HG02970 (cell line): ENCODE results near the gene PIGH.
"Not testable (repeated sequence)": the region's sequence is repeated elsewhere in the genome, so short reads cannot be mapped to it uniquely, and the experiment has no call there.

Experiments
- ATAC-seq: cut with Tn5 transposase; IDR thresholded peaks from one replicate; pipeline ENCODE4 v1.9.1; 2021; ENCODE audit warnings: mild to moderate bottlenecking, moderate library complexity, moderate number of reproducible peaks; ENCODE audit not compliant: unreplicated experiment, low FRiP score

The PIGH gene

DNA sequence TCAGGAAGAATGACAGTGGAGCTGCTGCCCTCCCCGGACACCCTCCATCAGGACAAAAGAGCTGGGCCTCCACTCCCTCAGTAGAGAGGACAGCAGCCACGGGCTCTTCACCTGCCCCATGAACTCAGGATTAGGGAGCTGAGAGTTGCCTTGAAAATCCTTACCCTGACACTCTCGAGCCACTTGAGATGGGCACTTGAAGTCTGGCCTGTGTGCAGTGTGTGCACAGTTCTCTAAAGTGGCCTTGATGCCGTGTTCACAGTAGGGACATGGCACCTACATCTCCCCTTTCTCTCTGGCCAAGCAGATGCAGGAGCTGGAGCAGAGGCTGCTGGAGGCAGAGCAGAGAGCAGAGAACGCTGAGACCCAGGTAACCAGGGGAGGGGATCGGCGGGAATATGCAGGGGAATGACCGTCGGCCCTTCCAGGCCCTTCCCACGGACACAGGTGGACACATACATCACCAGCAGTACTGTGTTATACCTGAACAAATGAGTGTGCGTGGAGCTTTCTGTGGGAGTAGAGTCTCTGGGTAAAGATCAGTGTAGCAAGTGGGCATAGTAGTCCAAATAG, 44.5 kb downstream of the PIGH start:
- ATAC-seq = no peak

DNA sequence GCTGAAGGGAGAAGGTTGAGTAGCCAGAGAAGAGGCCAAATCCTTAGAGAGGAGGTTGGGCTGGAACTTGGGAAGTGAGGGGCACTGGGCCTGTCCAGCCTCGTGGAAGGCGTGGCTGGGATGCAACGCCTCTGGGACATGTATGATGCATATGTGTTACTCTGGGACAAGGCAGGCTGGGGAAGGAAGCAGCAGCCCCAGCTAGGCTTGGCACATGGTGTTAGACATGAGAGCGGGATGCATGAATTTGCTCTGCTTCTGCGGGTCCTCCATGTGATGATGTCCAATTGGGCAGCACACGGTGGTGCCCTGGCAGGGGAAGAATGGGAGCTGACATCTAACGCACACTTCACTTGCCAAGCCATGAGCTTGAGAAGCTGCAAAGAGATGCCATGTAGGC, 45.7 kb downstream of the PIGH start:
- ATAC-seq = no peak

- no peak for ATAC-seq
Measured at GRCh38 chr14:67553547-67553946, 46.5 kb downstream of the PIGH start.

GRCh38 chr14:67551940-67552339, 48.1 kb downstream of the PIGH start:
- no peak for ATAC-seq

DNA sequence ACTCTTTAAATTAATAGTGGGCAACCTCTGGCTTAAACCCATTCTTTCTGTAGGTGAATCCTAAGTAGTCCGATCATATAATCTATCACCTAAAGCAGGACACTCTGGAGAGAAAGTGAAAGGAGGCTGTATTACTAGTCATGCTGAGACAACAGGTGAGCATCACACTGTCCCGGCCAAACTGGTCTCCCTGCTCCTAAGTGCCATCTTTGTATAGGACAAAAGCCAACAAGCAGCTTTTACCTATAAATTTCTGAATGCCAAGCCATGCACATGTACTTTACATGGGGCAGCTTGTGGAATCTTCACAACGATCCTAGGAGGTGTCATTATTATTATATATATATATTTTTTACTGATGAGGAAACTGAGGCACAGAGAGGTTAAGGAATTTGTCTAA, 48.9 kb downstream of the PIGH start:
- ATAC-seq = no peak

DNA sequence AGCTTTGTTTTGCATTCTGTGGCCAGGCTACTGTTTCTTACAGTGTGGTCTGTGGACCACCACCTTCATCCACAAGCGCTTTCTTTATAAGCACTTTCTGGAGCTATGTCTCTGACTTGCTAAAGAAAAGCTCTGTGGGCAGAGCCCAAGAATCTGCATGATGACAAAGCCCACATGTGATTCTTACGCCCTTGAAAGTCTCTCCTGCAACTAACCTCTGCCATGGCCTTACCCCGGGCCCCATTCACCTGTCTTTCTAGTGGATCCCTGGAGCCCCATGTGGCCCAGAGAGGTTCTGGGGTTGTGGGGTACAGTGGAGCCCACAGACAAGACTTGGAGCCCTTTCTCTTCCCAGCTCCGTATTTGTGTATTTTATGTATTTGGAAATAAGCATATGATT, 50.3 kb downstream of the PIGH start:
- ATAC-seq = no peak

DNA sequence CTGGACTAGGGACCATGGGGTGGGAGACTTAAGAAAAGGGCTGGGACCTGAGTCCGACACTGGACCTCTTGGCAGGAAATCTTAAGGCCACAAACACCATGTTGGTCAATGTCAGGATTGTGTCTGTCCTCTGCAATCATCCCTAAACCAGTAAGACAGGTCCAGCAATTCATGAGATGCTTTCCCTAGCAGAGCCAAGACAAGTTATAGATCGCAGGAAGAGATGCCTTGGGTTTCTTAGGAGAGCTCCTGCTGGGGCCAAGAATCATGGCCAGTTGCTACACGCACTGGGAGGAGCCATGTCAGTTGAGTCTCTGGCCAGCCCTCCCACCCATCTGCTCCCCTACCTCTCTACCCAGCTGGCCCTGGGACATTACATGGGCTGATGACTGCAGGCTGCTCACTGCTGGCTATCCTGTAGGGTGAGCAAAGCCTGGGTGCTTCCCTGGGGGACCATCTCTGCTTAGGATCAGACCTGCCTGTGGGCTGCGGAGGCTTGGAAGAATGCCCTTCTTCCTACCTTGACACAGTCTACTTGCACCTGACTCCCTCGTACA, 52.8 kb downstream of the PIGH start:
- ATAC-seq = no peak

GRCh38 chr14:67544590-67544989, 55.5 kb downstream of the PIGH start:
- no peak for ATAC-seq

DNA sequence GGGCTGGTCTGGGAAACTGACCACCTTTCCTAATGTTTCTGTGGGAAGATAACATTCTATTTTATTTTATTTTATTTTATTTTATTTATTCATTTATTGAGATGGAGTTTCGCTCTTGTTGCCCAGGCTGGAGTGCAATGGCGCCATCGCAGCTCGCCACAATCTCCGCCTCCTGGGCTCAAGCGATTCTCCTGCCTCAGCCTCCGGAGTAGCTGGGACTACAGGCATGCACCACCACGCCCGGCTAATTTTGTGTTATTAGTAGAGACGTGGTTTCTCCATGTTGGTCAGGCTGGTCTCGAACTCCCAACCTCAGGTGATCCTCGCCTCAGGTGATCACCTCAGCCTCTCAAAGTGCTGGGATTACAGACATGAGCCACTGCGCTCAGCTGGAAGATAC, 57.4 kb downstream of the PIGH start:
- not testable (repeated sequence) for ATAC-seq

DNA sequence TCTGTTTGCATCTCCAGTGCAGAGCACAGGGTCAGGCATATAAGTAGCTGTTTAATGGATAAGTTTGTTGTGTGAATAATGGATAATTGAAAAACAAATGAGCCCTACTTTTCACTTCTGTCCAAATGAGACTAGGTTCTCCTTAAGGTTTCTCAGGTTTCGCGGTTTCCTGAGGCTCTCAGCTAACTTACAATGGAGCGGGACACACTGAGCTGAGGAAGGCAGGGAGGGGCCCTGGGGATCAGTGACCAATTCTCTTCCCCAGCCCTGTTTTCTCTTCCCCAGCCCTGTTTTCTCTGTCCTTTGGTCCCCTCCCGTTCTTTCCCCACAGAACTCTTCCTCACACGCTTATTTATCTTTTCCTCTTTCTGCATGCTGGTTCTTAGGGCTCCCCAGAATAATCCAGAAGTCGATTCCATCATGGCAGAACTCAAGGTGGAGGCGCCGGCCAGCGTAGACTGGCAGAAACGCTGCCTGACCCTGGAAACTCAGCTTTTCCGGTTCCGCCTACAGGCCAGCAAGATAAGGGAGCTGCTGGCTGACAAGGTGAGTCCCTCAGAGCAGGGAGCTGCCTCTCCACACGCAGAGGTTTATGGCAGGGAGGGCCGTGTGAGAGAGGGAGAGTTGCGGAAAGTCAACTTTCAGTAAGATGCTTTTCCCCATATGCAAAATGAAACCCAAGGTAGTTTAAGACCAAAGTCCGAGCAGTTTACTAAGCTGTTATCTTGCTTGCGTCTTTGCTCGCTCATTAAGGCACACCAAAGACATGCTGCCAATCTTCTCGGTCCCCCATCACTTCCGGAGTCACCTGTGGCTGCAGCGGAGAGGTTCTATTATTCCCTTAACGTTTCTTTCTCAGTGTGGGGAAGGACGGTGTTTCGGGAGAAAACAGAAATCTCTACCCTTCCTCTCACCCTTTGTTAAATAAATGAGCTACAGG, 58.4 kb downstream of the PIGH start:
- ATAC-seq = no peak
